ENCODE results near the gene PHF23.
A peak's percentile ranks its signal among the peaks of the same experiment; 100 is the strongest.

PHF23 gene

GRCh38 chr17:7219812-7220592 lies 19.3 kb downstream of the PHF23 start, which contains the start of the genes ACADVL and DLG4:
Gene ACADVL, plus strand, starts transcription at chr17:7219938. Its CDS starts 47 bp downstream, at chr17:7219985.
Gene DLG4, minus strand, starts transcription at chr17:7219836.
- DNase-seq (ENCODE audit: low read depth) = peak; percentile 59

GRCh38 chr17:7219229-7219811 lies 19.9 kb downstream of the PHF23 start:
- no peak for DNase-seq (ENCODE audit: low read depth)

- DNase-seq (ENCODE audit: low read depth) = no peak
These were observed 20.5 kb downstream of the PHF23 start for GRCh38 chr17:7218758-7219157.

- no peak for DNase-seq (ENCODE audit: low read depth)
These were observed 21.1 kb downstream of the PHF23 start for GRCh38 chr17:7218166-7218565.

GRCh38 chr17:7217113-7217987 lies 21.9 kb downstream of the PHF23 start:
- no peak for DNase-seq (ENCODE audit: low read depth)

GRCh38 chr17:7216242-7217112 lies 22.8 kb downstream of the PHF23 start:
- DNase-seq (ENCODE audit: low read depth) = no peak

- DNase-seq (ENCODE audit: low read depth) = no peak
These were observed 23.5 kb downstream of the PHF23 start for GRCh38 chr17:7215652-7216180.

GRCh38 chr17:7215136-7215638 lies 24.1 kb downstream of the PHF23 start:
- no peak for DNase-seq (ENCODE audit: low read depth)

- peak; percentile 97 for DNase-seq (ENCODE audit: low read depth)
These were observed 24.7 kb downstream of the PHF23 start for GRCh38 chr17:7214300-7215135.

- peak; percentile 52 for DNase-seq (ENCODE audit: low read depth)
These were observed 25.4 kb downstream of the PHF23 start for GRCh38 chr17:7213895-7214299.

GRCh38 chr17:7211491-7212273 lies 27.6 kb downstream of the PHF23 start:
- DNase-seq (ENCODE audit: low read depth) = no peak

GRCh38 chr17:7208754-7209460 lies 30.4 kb downstream of the PHF23 start:
- no peak for DNase-seq (ENCODE audit: low read depth)

- no peak for DNase-seq (ENCODE audit: low read depth)
These were observed 31.2 kb downstream of the PHF23 start for GRCh38 chr17:7208027-7208571.

GRCh38 chr17:7207120-7208001 lies 31.9 kb downstream of the PHF23 start:
- DNase-seq (ENCODE audit: low read depth) = no peak

GRCh38 chr17:7205561-7205960 lies 33.7 kb downstream of the PHF23 start:
- no peak for DNase-seq (ENCODE audit: low read depth)

GRCh38 chr17:7204828-7205461 lies 34.3 kb downstream of the PHF23 start:
- DNase-seq (ENCODE audit: low read depth) = peak; percentile 89

- no peak for DNase-seq (ENCODE audit: low read depth)
These were observed 34.9 kb downstream of the PHF23 start for GRCh38 chr17:7204336-7204735.

Data from activated T-helper 1 cell treated with Interleukin-2 at 50 U/mL for 16 hours (primary cell).